HG03442 (cell line): Measurements from ENCODE around the gene ZMYND8.

Experiments used
- ATAC-seq: cut with Tn5 transposase; IDR thresholded peaks from one replicate; pipeline ENCODE4 v1.9.1; 2021; ENCODE audit warnings: mild to moderate bottlenecking, moderate library complexity; ENCODE audit not compliant: unreplicated experiment

Gene ZMYND8

GRCh38 chr20:47233333-47234188 is 122.9 kb downstream of the ZMYND8 start:
- no peak for ATAC-seq

GRCh38 chr20:47232518-47232917 is 124.0 kb downstream of the ZMYND8 start:
- ATAC-seq = no peak

- no peak for ATAC-seq
Measured at GRCh38 chr20:47231382-47232039, 125.0 kb downstream of the ZMYND8 start.

GRCh38 chr20:47230811-47231256 is 125.7 kb downstream of the ZMYND8 start:
- no peak for ATAC-seq

- no peak for ATAC-seq
Measured at GRCh38 chr20:47228654-47229053, 127.8 kb downstream of the ZMYND8 start.

GRCh38 chr20:47227576-47227975 is 128.9 kb downstream of the ZMYND8 start:
- no peak for ATAC-seq

GRCh38 chr20:47227119-47227518 is 129.4 kb downstream of the ZMYND8 start:
- ATAC-seq = no peak

GRCh38 chr20:47225458-47225857 is 131.0 kb downstream of the ZMYND8 start:
- no peak for ATAC-seq

GRCh38 chr20:47224857-47225256 is 131.6 kb downstream of the ZMYND8 start:
- ATAC-seq = no peak

- no peak for ATAC-seq
Measured at GRCh38 chr20:47224300-47224791, 132.2 kb downstream of the ZMYND8 start.

- ATAC-seq = no peak
Measured at GRCh38 chr20:47223896-47224295, 132.6 kb downstream of the ZMYND8 start.

- ATAC-seq = no peak
Measured at GRCh38 chr20:47222468-47223119, 133.9 kb downstream of the ZMYND8 start.

GRCh38 chr20:47221036-47221625 is 135.4 kb downstream of the ZMYND8 start:
- ATAC-seq = no peak

GRCh38 chr20:47220161-47220582 is 136.3 kb downstream of the ZMYND8 start:
- no peak for ATAC-seq

GRCh38 chr20:47217482-47218446 is 138.7 kb downstream of the ZMYND8 start:
- no peak for ATAC-seq

GRCh38 chr20:47216819-47217410 is 139.6 kb downstream of the ZMYND8 start:
- ATAC-seq = no peak

GRCh38 chr20:47215653-47216397 is 140.7 kb downstream of the ZMYND8 start:
- no peak for ATAC-seq

- ATAC-seq = no peak
Measured at GRCh38 chr20:47213966-47214365, 142.5 kb downstream of the ZMYND8 start.
